DMS53 (cell line): Measurements from ENCODE around the gene TNFAIP8L2.
"Not testable (repeated sequence)": the region's sequence is repeated elsewhere in the genome, so short reads cannot be mapped to it uniquely, and the experiment has no call there.

Source experiments
- DNase-seq: peaks from one replicate; lab custom pipeline; 2025; lab: John Stamatoyannopoulos, UW

Gene TNFAIP8L2

GRCh38 chr1:151146072-151146411 is 10.4 kb upstream of the TNFAIP8L2 start:
- no peak for DNase-seq

GRCh38 chr1:151146412-151147131 is 9.9 kb upstream of the TNFAIP8L2 start, which contains the start of gene SEMA6C:
TSS of gene SEMA6C (minus strand) at chr1:151146631. CDS start at chr1:151142621, 4,010 bp downstream.
- DNase-seq, result peak; percentile 96

GRCh38 chr1:151147132-151147503 is 9.3 kb upstream of the TNFAIP8L2 start:
- DNase-seq, result no peak

- DNase-seq, result no peak
Measured at GRCh38 chr1:151147665-151148064, 8.8 kb upstream of the TNFAIP8L2 start.

- DNase-seq, result no peak
Measured at GRCh38 chr1:151157067-151157531, 650 bp downstream of the TNFAIP8L2 start.

- no peak for DNase-seq
Measured at GRCh38 chr1:151158326-151158725, 1.9 kb downstream of the TNFAIP8L2 start.

- DNase-seq, result no peak
Measured at GRCh38 chr1:151158751-151159251, 2.4 kb downstream of the TNFAIP8L2 start.

- DNase-seq, result no peak
Measured at GRCh38 chr1:151159373-151159772, 2.9 kb downstream of the TNFAIP8L2 start.

GRCh38 chr1:151164732-151165280 is 8.4 kb downstream of the TNFAIP8L2 start:
- no peak for DNase-seq

- DNase-seq, result peak; percentile 48
Measured at GRCh38 chr1:151165281-151165737, 8.9 kb downstream of the TNFAIP8L2 start.

- DNase-seq, result peak; percentile 99
Measured at GRCh38 chr1:151165738-151166504, 9.5 kb downstream of the TNFAIP8L2 start, which contains the start of the genes LYSMD1 and SCNM1. TSS of gene LYSMD1 (minus strand) at chr1:151165902. CDS start at chr1:151165258, 644 bp downstream. TSS of gene SCNM1 (plus strand) at chr1:151166144. CDS start at chr1:151166153, 9 bp downstream.

- DNase-seq, result peak; percentile 63
Measured at GRCh38 chr1:151166505-151166956, 10.1 kb downstream of the TNFAIP8L2 start.

- no peak for DNase-seq
Measured at GRCh38 chr1:151167116-151167515, 10.7 kb downstream of the TNFAIP8L2 start.

- no peak for DNase-seq
Measured at GRCh38 chr1:151171190-151171589, 14.7 kb downstream of the TNFAIP8L2 start.

- no peak for DNase-seq
Measured at GRCh38 chr1:151175041-151175741, 18.7 kb downstream of the TNFAIP8L2 start.

- peak; percentile 46 for DNase-seq
Measured at GRCh38 chr1:151175863-151176262, 19.4 kb downstream of the TNFAIP8L2 start, which contains the start of gene TMOD4. TSS of gene TMOD4 (minus strand) at chr1:151175981. CDS start at chr1:151174875, 1,106 bp downstream.

- no peak for DNase-seq
Measured at GRCh38 chr1:151176514-151177045, 20.1 kb downstream of the TNFAIP8L2 start.

GRCh38 chr1:151184211-151184610 is 27.8 kb downstream of the TNFAIP8L2 start:
- DNase-seq, result no peak

- no peak for DNase-seq
Measured at GRCh38 chr1:151187205-151187604, 30.8 kb downstream of the TNFAIP8L2 start.

GRCh38 chr1:151188667-151189066 is 32.2 kb downstream of the TNFAIP8L2 start:
- not testable (repeated sequence) for DNase-seq
